Fibroblast of lung (primary cell): ENCODE results near the gene SLC16A8. TPM values are rescaled to one million over a fixed set of nuclear protein-coding genes. Genes with fewer than 3 reads are reported as not detected.

Experiments
- DNase-seq, 2 donors: peaks; one replicate each; pipeline versions ENCODE4 v3.0.0 to v3.0.0-alpha.2; 2010; ENCODE audit warnings: low read depth in 2 of 2
- H2AFZ ChIP-seq: 2 replicates; pipeline ENCODE4 v1.5.1; 2012; ENCODE audit warnings: low read length, control low read depth, inconsistent platforms
- H3K27ac ChIP-seq: 2 replicates; pipeline ENCODE4 v1.5.1; 2011; ENCODE audit warnings: low read length, control low read depth; ENCODE audit not compliant: insufficient read depth
- H3K27me3 ChIP-seq: 2 replicates; pipeline ENCODE4 v1.5.1; 2011; ENCODE audit warnings: mild to moderate bottlenecking, low read length; ENCODE audit not compliant: control insufficient read depth, insufficient read depth
- H3K36me3 ChIP-seq: 2 replicates; pipeline ENCODE4 v1.5.1; 2011; ENCODE audit warnings: low read length; ENCODE audit not compliant: control insufficient read depth, insufficient read depth
- H3K4me1 ChIP-seq: 2 replicates; pipeline ENCODE4 v1.5.1; 2011; ENCODE audit warnings: low read length; ENCODE audit not compliant: control insufficient read depth, insufficient read depth; ENCODE audit errors: extremely low read depth
- H3K4me2 ChIP-seq: 2 replicates; pipeline ENCODE4 v1.5.1; 2011; ENCODE audit warnings: low read length, control low read depth; ENCODE audit not compliant: insufficient read depth; ENCODE audit errors: extremely low read depth
- H3K4me3 ChIP-seq, 4 experiments: fragments of 200-600 bp in 1 of 4; sonication (generic) in 1 of 4; replicated peaks in 1 of 4; 2 replicates each; pipeline ENCODE4 v1.5.1; 2011 to 2016; ENCODE audit warnings: low read length in 4 of 4, low read depth in 3 of 4, mild to moderate bottlenecking in 3 of 4, control low read depth in 2 of 4, inconsistent platforms in 1 of 4, mixed read lengths in 1 of 4; ENCODE audit not compliant: insufficient read depth in 1 of 4; ENCODE audit errors: control extremely low read depth in 1 of 4
- H3K79me2 ChIP-seq: 2 replicates; pipeline ENCODE4 v1.5.1; 2012; ENCODE audit warnings: mild to moderate bottlenecking, low read length, inconsistent platforms; ENCODE audit not compliant: control insufficient read depth, insufficient read depth
- H3K9ac ChIP-seq: 2 replicates; pipeline ENCODE4 v1.5.1; 2011; ENCODE audit warnings: mild to moderate bottlenecking, low read length, control low read depth; ENCODE audit not compliant: insufficient read depth
- H3K9me3 ChIP-seq: 2 replicates; pipeline ENCODE4 v1.5.1; 2012; ENCODE audit warnings: low read depth, low read length; ENCODE audit not compliant: control insufficient read depth, insufficient read depth
- H4K20me1 ChIP-seq: 2 replicates; pipeline ENCODE4 v1.5.1; 2011; ENCODE audit warnings: low read length; ENCODE audit not compliant: control insufficient read depth, insufficient read depth; ENCODE audit errors: extremely low read depth
- EZH2 ChIP-seq: IDR thresholded peaks from 2 replicates; pipeline ENCODE4 v1.5.1; 2012; ENCODE audit warnings: low read length, control low read depth, mild to moderate bottlenecking; ENCODE audit errors: missing control alignments
- polyA plus RNA-seq, 2 donors: library from polyadenylated mRNA; depleted of rRNA in 1 of 2; stranded (reverse) in 1 of 2; unstranded in 1 of 2; fragments of >200 nt; gene quantifications; 2 replicates each; pipeline ENCODE4 v1.2.1, GENCODE V29; 2011 to 2012; ENCODE audit warnings: missing spikeins in 1 of 2
- total RNA-seq: library from RNA; depleted of rRNA; stranded (reverse); fragments of >200 nt; gene quantifications from 2 replicates; pipeline ENCODE4 v1.2.1, GENCODE V29; 2014
- TF ChIP-seq, protein P1 (sequence below), 2 donors: IDR thresholded peaks in 1 of 2; conservative IDR thresholded peaks in 1 of 2; 1 replicate in 1 of 2; 2 replicates in 1 of 2; pipeline ENCODE4 v1.5.1; 2011 to 2012; ENCODE audit warnings: low read length in 2 of 2, control low read depth in 1 of 2, inconsistent platforms in 1 of 2, low read depth in 1 of 2, mild to moderate bottlenecking in 1 of 2

Gene SLC16A8
- total and polyA plus RNA-seq, 2 donors (not counting 1 experiment from before 2014, with no cell fraction given) = under 0.01 TPM; not detected in 1

DNA sequence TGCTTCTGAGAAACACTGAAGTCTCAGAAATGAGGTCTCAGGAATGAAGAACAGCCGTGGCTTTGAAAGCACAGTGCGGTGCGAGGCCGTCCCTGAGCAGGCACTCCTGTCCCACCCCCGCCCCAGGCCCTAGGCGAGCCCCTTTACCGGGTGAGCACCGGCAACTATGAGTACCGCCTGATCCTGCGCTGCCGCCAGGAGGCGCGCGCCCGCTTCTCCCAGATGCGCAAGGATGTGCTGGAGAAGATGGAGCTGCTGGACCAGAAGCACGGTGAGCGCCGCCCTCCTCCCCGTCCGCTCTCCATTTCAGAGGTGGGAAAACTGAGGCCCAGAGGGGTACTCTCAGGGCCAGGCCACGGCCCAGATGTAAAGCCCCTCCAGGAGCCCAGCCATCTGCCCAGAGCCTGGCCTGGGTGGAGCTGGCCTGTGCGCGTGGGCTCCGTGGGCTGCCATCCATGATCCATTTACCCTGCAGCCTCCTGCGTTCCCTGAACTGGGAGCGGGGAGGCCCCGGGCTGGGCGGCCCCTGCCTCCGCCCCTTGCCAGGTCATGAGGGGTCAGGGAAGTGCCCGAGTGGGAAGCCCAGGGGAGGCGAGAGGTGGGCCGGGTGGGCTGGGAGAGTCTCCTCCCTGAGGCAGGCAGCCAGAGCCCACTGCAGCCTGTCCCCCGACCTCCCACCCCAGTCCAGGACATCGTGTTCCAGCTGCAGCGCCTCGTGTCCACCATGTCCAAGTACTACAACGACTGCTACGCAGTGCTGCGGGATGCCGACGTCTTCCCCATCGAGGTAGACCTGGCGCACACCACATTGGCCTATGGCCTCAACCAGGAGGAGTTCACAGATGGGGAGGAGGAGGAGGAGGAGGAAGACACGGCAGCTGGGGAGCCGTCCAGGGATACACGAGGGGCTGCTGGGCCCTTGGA, 9.5 kb downstream of the SLC16A8 start:
- Histone ChIP-seq H4K20me1 (no peaks in the 10 kb centered on the region), H3K4me1 (peaks cover 2% of the 10 kb centered on the region), H3K4me3 (no peak overlapping the region), H3K36me3 (peaks cover 2% of the 10 kb centered on the region), H3K4me2 (no peak overlapping the region), H3K27me3 (no peaks in the 10 kb centered on the region), H2AFZ (no peak overlapping the region), H3K9me3 (no peaks in the 10 kb centered on the region), H3K9ac (no peak overlapping the region), H3K27ac (no peak overlapping the region), H3K79me2 (no peaks in the 10 kb centered on the region)
- TF ChIP-seq, protein P1, sequence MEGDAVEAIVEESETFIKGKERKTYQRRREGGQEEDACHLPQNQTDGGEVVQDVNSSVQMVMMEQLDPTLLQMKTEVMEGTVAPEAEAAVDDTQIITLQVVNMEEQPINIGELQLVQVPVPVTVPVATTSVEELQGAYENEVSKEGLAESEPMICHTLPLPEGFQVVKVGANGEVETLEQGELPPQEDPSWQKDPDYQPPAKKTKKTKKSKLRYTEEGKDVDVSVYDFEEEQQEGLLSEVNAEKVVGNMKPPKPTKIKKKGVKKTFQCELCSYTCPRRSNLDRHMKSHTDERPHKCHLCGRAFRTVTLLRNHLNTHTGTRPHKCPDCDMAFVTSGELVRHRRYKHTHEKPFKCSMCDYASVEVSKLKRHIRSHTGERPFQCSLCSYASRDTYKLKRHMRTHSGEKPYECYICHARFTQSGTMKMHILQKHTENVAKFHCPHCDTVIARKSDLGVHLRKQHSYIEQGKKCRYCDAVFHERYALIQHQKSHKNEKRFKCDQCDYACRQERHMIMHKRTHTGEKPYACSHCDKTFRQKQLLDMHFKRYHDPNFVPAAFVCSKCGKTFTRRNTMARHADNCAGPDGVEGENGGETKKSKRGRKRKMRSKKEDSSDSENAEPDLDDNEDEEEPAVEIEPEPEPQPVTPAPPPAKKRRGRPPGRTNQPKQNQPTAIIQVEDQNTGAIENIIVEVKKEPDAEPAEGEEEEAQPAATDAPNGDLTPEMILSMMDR (conservative IDR thresholded peaks at IDR 0.05 in 1 of 2, IDR thresholded peaks at IDR 0.05 in 1 of 2; ENCODE audit: low read depth in 1 of 2, low read length in 2 of 2) = peak; percentile 30 to 61
- TF ChIP-seq EZH2 = no peak
- DNase-seq = peak; percentile 31 to 40

DNA sequence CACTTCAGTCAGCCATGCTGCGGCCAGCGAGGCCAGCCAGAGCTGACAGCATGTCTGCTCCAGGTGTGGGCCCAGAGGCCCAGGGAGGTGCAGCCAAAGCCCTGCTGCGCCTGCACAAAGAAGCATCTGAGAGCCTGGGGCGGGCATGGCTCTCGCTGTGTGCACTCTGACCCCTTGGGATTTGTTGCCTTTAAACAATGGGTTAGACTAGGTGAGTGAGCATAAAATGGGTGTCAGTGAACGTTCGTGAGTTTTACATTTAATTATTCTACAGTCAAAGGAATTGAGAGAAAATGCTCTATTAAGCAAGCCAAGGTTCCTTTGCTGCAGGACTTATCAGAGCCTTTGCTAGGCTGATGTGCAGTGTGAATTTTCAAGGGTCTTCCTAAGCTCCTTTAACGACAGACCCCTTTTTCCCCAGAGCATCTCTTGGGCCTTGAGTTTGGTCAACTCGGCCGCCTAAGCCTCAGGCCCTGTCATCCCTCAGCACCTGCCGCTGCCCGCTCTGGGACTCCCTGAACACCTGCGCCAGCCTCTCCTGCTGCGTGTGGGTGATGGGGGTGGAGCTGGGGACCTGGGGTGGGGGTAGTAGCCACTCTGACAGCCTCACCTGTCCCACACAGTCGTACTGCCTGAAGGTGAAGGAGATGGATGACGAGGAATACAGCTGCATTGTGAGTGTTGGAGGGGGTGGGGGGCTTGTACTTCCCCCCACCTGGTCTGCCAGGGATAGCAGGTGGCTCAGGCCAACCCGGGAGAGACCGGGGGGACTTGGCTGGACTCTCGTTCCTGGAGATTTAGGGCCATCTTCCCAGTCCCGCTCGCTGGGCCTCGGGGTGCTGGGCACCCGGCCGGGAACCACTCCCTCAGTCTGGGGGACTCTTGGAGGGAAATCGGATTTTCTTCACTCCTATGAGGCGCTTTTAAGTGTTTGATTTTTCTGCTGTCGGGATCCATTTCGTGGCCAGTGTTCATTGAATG, 10.5 kb downstream of the SLC16A8 start:
- Histone ChIP-seq H3K4me1 (peaks cover 5% of the 10 kb centered on the region), H3K27me3 (no peaks in the 10 kb centered on the region), H3K4me2 (no peak overlapping the region), H3K4me3 (no peak overlapping the region), H2AFZ (no peak overlapping the region), H3K9ac (no peak overlapping the region), H4K20me1 (no peaks in the 10 kb centered on the region), H3K27ac (no peak overlapping the region), H3K36me3 (peaks cover 2% of the 10 kb centered on the region), H3K79me2 (no peaks in the 10 kb centered on the region), H3K9me3 (no peaks in the 10 kb centered on the region)
- TF ChIP-seq EZH2 = no peak
- TF ChIP-seq, protein P1 (conservative IDR thresholded peaks at IDR 0.05 in 1 of 2, IDR thresholded peaks at IDR 0.05 in 1 of 2; ENCODE audit: low read depth in 1 of 2, low read length in 2 of 2) = no peak
- no peak for DNase-seq
